T-cell (primary cell): ENCODE results near the gene SEPTIN7. TPM values are rescaled to one million over a fixed set of nuclear protein-coding genes. Genes with fewer than 3 reads are reported as not detected.

Experiments
- ATAC-seq, 4 experiments: fragments of 200-7000 bp in 3 of 4; fragments of 150-1000 bp in 1 of 4; cut with Tn5 transposase; replicated peaks in 1 of 4; 1 replicate in 3 of 4; 2 replicates in 1 of 4; pipeline ENCODE4 v1.10.0; 2021; ENCODE audit warnings: moderate library complexity in 3 of 4, mild to moderate bottlenecking in 2 of 4, moderate number of reproducible peaks in 1 of 4
- CTCF ChIA-PET, 2 donors: fragments of 300-600 bp; sonication (Branson Sonifier 250); formaldehyde crosslinking; loops; one replicate each; lab custom pipeline; 2022; ENCODE audit warnings: antibody characterized with exemption in 2 of 2; lab: Charles Lee
- POLR2A ChIA-PET, 2 donors: fragments of 300-600 bp; sonication (Branson Sonifier 250); formaldehyde crosslinking; loops; one replicate each; lab custom pipeline; 2022; ENCODE audit warnings: antibody characterized with exemption in 2 of 2; lab: Charles Lee
- DNase-seq, 35 experiments: peaks; one replicate each; pipeline versions ENCODE4 v3.0.0 to v3.0.0-alpha.2; 2013 to 2023
- H3K27ac ChIP-seq: one replicate; pipeline ENCODE4 v1.5.1; 2013; ENCODE audit warnings: low read length
- H3K27me3 ChIP-seq, 2 experiments: replicated peaks in 1 of 2; 1 replicate in 1 of 2; 2 replicates in 1 of 2; pipeline versions ENCODE4 v1.6.1 to v1.7.0; 2013; ENCODE audit warnings: low read length in 1 of 2, mixed read lengths in 1 of 2; ENCODE audit not compliant: control insufficient read depth in 2 of 2, insufficient read depth in 2 of 2; ENCODE audit errors: extremely low read depth in 1 of 2
- H3K36me3 ChIP-seq, 2 donors: 1 replicate in 1 of 2; 2 replicates in 1 of 2; pipeline versions ENCODE4 v1.6.1 to v1.7.0; 2013; ENCODE audit warnings: low read length in 1 of 2; ENCODE audit not compliant: control insufficient read depth in 2 of 2, insufficient read depth in 1 of 2; ENCODE audit errors: extremely low read depth in 1 of 2
- H3K4me1 ChIP-seq, 2 experiments: 1 replicate in 1 of 2; 2 replicates in 1 of 2; pipeline versions ENCODE4 v1.6.1 to v1.7.0; 2013; ENCODE audit warnings: low read length in 2 of 2, mixed read lengths in 1 of 2; ENCODE audit not compliant: insufficient read depth in 2 of 2, control insufficient read depth in 1 of 2; ENCODE audit errors: extremely low read depth in 1 of 2
- H3K4me3 ChIP-seq, 2 donors: 1 replicate in 1 of 2; 2 replicates in 1 of 2; pipeline versions ENCODE4 v1.5.1 to v1.7.0; 2013; ENCODE audit warnings: mild to moderate bottlenecking in 2 of 2, low read length in 1 of 2, moderate library complexity in 1 of 2; ENCODE audit not compliant: control insufficient read depth in 1 of 2; ENCODE audit errors: extremely low read depth in 1 of 2
- H3K9me3 ChIP-seq: 2 replicates; pipeline ENCODE4 v1.7.0; 2013
- H3K27ac Mint-ChIP-seq, 2 donors: one replicate each; pipeline ENCODE4 v1.8.0; 2020 to 2021; ENCODE audit warnings: mild to moderate bottlenecking in 2 of 2, mixed read lengths in 2 of 2
- H3K27me3 Mint-ChIP-seq, 2 donors: one replicate each; pipeline ENCODE4 v1.8.0; 2021 to 2022; ENCODE audit warnings: mixed read lengths in 2 of 2
- H3K36me3 Mint-ChIP-seq: one replicate; pipeline ENCODE4 v1.8.0; 2021; ENCODE audit warnings: mixed read lengths
- H3K4me1 Mint-ChIP-seq, 3 donors: one replicate each; pipeline ENCODE4 v1.8.0; 2020 to 2022; ENCODE audit warnings: mixed read lengths in 3 of 3, mild to moderate bottlenecking in 1 of 3
- H3K4me3 Mint-ChIP-seq, 3 donors: one replicate each; pipeline ENCODE4 v1.8.0; 2020 to 2022; ENCODE audit warnings: mild to moderate bottlenecking in 3 of 3, mixed read lengths in 3 of 3, moderate library complexity in 3 of 3
- H3K9me3 Mint-ChIP-seq, 3 donors: one replicate each; pipeline ENCODE4 v1.8.0; 2020 to 2022; ENCODE audit warnings: mixed read lengths in 3 of 3
- whole genome bisulfite sequencing: methylation state at CpG from one replicate; pipeline ENCODE4 v1.1.5; 2013; ENCODE audit warnings: missing lambda C conversion rate; ENCODE audit not compliant: insufficient coverage; 5-methylcytosine and 5-hydroxymethylcytosine counted together
- total RNA-seq, 35 experiments: library from RNA in 6 of 35; stranded (reverse) in 6 of 35; fragments of 120-200 nt in 1 of 35; gene quantifications; one replicate each; pipeline versions ENCODE4 v1.2.1 to v1.2.4 and lab custom pipeline; 2013 to 2026

Gene SEPTIN7
- total RNA-seq, 5 donors from 2014 or later (not counting 1 experiment from before 2014, with no cell fraction given): 181 to 231 (median 200) TPM

GRCh38 chr7:35819310-35819709 lies 18.5 kb downstream of the SEPTIN7 start:
- WGBS: 78% methylated on average over 1 of the region's 3 CpGs
- Mint-ChIP-seq H3K4me1 (peaks cover 54 to 71% (median 71%) of the 10 kb centered on the region in 3 donors), H3K27ac (no peak overlapping the region), H3K4me3 (peak overlapping the region in 1 of 3 donors; percentile 54), H3K9me3 (peaks cover 26 to 35% (median 27%) of the 10 kb centered on the region in 3 donors), H3K36me3 (peaks cover 63% of the 10 kb centered on the region), H3K27me3 (no peaks in the 10 kb centered on the region)
- DNase-seq: no peak
- ChIA-PET CTCF (interaction anchor here (0.9 to 1.2 kb wide), 3 partner anchors 10 to 24 kb away, joined by 3 read pairs; no protein-coding TSS in a partner anchor), POLR2A (interaction anchor here in 1 of 2 donors (0.6 to 0.8 kb wide), 3 partner anchors 18 to 150 kb away, joined by 3 to 5 read pairs (median 3); partner anchors contain the start of gene SEPTIN7)
- no peak for ATAC-seq
- no peak overlapping the region for H3K4me3 ChIP-seq
- no peaks in the 10 kb centered on the region for H3K27me3 ChIP-seq
- H3K4me1 ChIP-seq: peaks cover 10 to 13% of the 10 kb centered on the region in 2 experiments
- no peaks in the 10 kb centered on the region for H3K36me3 ChIP-seq
- no peak overlapping the region for H3K27ac ChIP-seq
- H3K9me3 ChIP-seq: peaks cover 18% of the 10 kb centered on the region

- no peak overlapping the region for H3K4me3 ChIP-seq
- no peak overlapping the region for H3K27ac Mint-ChIP-seq
- ATAC-seq (no peak), DNase-seq (no peak)
- no peak overlapping the region for H3K27ac ChIP-seq
- WGBS: no CpG with 5 or more reads among the region's 3 CpGs
- H3K4me1 ChIP-seq: peaks cover 10 to 12% of the 10 kb centered on the region in 2 experiments
- H3K4me3 Mint-ChIP-seq: no peak overlapping the region
- H3K36me3 Mint-ChIP-seq: peaks cover 57% of the 10 kb centered on the region
- H3K9me3 ChIP-seq: peaks cover 18% of the 10 kb centered on the region
- ChIA-PET CTCF (interaction anchor here (0.7 to 1.5 kb wide), 4 partner anchors 11 to 17 kb away, joined by 3 to 5 read pairs (median 4); no protein-coding TSS in a partner anchor), POLR2A (interaction anchor here in 1 of 2 donors (0.7 to 0.8 kb wide), 3 partner anchors 17 to 693 kb away, joined by 3 to 5 read pairs (median 5); partner anchors contain the start of gene SEPTIN7)
- no peaks in the 10 kb centered on the region for H3K27me3 Mint-ChIP-seq
- peaks cover 48 to 66% (median 65%) of the 10 kb centered on the region in 3 donors for H3K4me1 Mint-ChIP-seq
- no peaks in the 10 kb centered on the region for H3K36me3 ChIP-seq
- no peaks in the 10 kb centered on the region for H3K27me3 ChIP-seq
- peaks cover 26 to 31% (median 27%) of the 10 kb centered on the region in 3 donors for H3K9me3 Mint-ChIP-seq
Observed at GRCh38 chr7:35819954-35820703, 19.3 kb downstream of the SEPTIN7 start.

- DNase-seq (no peak), ATAC-seq (no peak)
- Histone ChIP-seq H3K9me3 (peaks cover 14% of the 10 kb centered on the region), H3K27me3 (no peaks in the 10 kb centered on the region), H3K4me3 (no peak overlapping the region), H3K36me3 (no peaks in the 10 kb centered on the region), H3K27ac (no peak overlapping the region), H3K4me1 (peaks cover 10 to 13% of the 10 kb centered on the region in 2 experiments)
- no CpG with 5 or more reads among the region's 1 CpG for WGBS
- ChIA-PET CTCF (interaction anchor here (1.0 to 1.5 kb wide), 2 partner anchors 10 to 17 kb away, joined by 3 to 5 read pairs; no protein-coding TSS in a partner anchor), POLR2A (no interaction called here)
- peaks cover 26 to 31% (median 27%) of the 10 kb centered on the region in 3 donors for H3K9me3 Mint-ChIP-seq
- no peak overlapping the region for H3K27ac Mint-ChIP-seq
- no peak overlapping the region for H3K4me3 Mint-ChIP-seq
- H3K4me1 Mint-ChIP-seq: peaks cover 41 to 61% (median 60%) of the 10 kb centered on the region in 3 donors
- peaks cover 51% of the 10 kb centered on the region for H3K36me3 Mint-ChIP-seq
- H3K27me3 Mint-ChIP-seq: no peaks in the 10 kb centered on the region
Observed at GRCh38 chr7:35820858-35821257, 20.0 kb downstream of the SEPTIN7 start.

- Histone ChIP-seq H3K27me3 (no peaks in the 10 kb centered on the region), H3K27ac (no peak overlapping the region), H3K4me1 (peaks cover 12 to 13% of the 10 kb centered on the region in 2 experiments), H3K9me3 (peaks cover 11% of the 10 kb centered on the region), H3K36me3 (no peaks in the 10 kb centered on the region), H3K4me3 (no peak overlapping the region)
- Mint-ChIP-seq H3K27me3 (no peaks in the 10 kb centered on the region), H3K4me3 (no peak overlapping the region), H3K27ac (no peak overlapping the region), H3K4me1 (peaks cover 21 to 52% (median 50%) of the 10 kb centered on the region in 3 donors), H3K36me3 (peaks cover 36% of the 10 kb centered on the region), H3K9me3 (peaks cover 15 to 23% (median 16%) of the 10 kb centered on the region in 3 donors)
- WGBS: no CpG with 5 or more reads among the region's 3 CpGs
- ChIA-PET POLR2A (no interaction called here), CTCF (no interaction called here)
- no peak for DNase-seq
- no peak for ATAC-seq
Observed at GRCh38 chr7:35823440-35823839, 22.6 kb downstream of the SEPTIN7 start.

- no peaks in the 10 kb centered on the region for H3K9me3 Mint-ChIP-seq
- no peaks in the 10 kb centered on the region for H3K36me3 ChIP-seq
- H3K4me3 ChIP-seq: no peak overlapping the region
- ChIA-PET CTCF (no interaction called here), POLR2A (no interaction called here)
- peaks cover 16 to 19% of the 10 kb centered on the region in 2 experiments for H3K4me1 ChIP-seq
- DNase-seq (no peak), ATAC-seq (no peak)
- peaks cover 32 to 53% (median 49%) of the 10 kb centered on the region in 3 donors for H3K4me1 Mint-ChIP-seq
- peaks cover 20% of the 10 kb centered on the region for H3K36me3 Mint-ChIP-seq
- peaks cover under 1% of the 10 kb centered on the region for H3K9me3 ChIP-seq
- no CpG with 5 or more reads among the region's 1 CpG for WGBS
- no peak overlapping the region for H3K27ac ChIP-seq
- no peak overlapping the region for H3K4me3 Mint-ChIP-seq
- H3K27ac Mint-ChIP-seq: no peak overlapping the region
- no peaks in the 10 kb centered on the region for H3K27me3 ChIP-seq
- no peaks in the 10 kb centered on the region for H3K27me3 Mint-ChIP-seq
Observed at GRCh38 chr7:35825974-35826373, 25.1 kb downstream of the SEPTIN7 start.

GRCh38 chr7:35826751-35827150 lies 25.9 kb downstream of the SEPTIN7 start:
- no peak overlapping the region for H3K4me3 ChIP-seq
- CTCF ChIA-PET: no interaction called here
- peaks cover 40 to 54% (median 51%) of the 10 kb centered on the region in 3 donors for H3K4me1 Mint-ChIP-seq

More at GRCh38 chr7:35826751-35827150, 25.9 kb downstream of the SEPTIN7 start:
- ATAC-seq (no peak), DNase-seq (no peak)
- Histone ChIP-seq H3K4me1 (peaks cover 16 to 17% of the 10 kb centered on the region in 2 experiments), H3K27ac (no peak overlapping the region), H3K36me3 (no peaks in the 10 kb centered on the region), H3K27me3 (no peaks in the 10 kb centered on the region), H3K9me3 (no peaks in the 10 kb centered on the region)
- H3K36me3 Mint-ChIP-seq: peaks cover 16% of the 10 kb centered on the region
- H3K27me3 Mint-ChIP-seq: no peaks in the 10 kb centered on the region
- POLR2A ChIA-PET: no interaction called here
- H3K9me3 Mint-ChIP-seq: no peaks in the 10 kb centered on the region
- WGBS: no CpG with 5 or more reads among the region's 4 CpGs
- no peak overlapping the region for H3K4me3 Mint-ChIP-seq
- no peak overlapping the region for H3K27ac Mint-ChIP-seq
